Panc1 (cell line): Measurements from ENCODE around the gene DNAL4. TPM values are rescaled to one million over a fixed set of nuclear protein-coding genes. Genes with fewer than 3 reads are reported as not detected.

Experiments
- ATAC-seq: fragments of 200-7000 bp; cut with Tn5 transposase; 2 replicates; pipeline ENCODE4 v1.9.1; 2020; ENCODE audit warnings: mild to moderate bottlenecking, moderate library complexity
- BruUV-seq: library from RNA; stranded (reverse); fragments of 400-500 nt; replicated peaks from 2 replicates; lab custom pipeline; 2021; lab: Mats Ljungman, UMichigan
- CTCF ChIA-PET: fragments of 300-600 bp; sonication (Branson Sonifier 250); formaldehyde crosslinking; loops from one replicate; lab custom pipeline; 2022; ENCODE audit warnings: antibody characterized with exemption; lab: Charles Lee
- POLR2A ChIA-PET: fragments of 300-600 bp; sonication (Branson Sonifier 250); formaldehyde crosslinking; loops from one replicate; lab custom pipeline; 2022; ENCODE audit warnings: antibody characterized with exemption; lab: Charles Lee
- DNase-seq: peaks from one replicate; pipeline ENCODE4 v3.0.0-alpha.2; 2010; ENCODE audit warnings: low read depth, low spot score
- H3K27ac ChIP-seq: 2 replicates; pipeline ENCODE4 v1.5.1; 2011; ENCODE audit warnings: mild to moderate bottlenecking, low read length, inconsistent platforms
- H3K27me3 ChIP-seq: fragments of 200-500 bp; sonication (Bioruptor generic); 2 replicates; pipeline ENCODE4 v1.6.0; 2014; ENCODE audit warnings: low read length, inconsistent platforms; ENCODE audit not compliant: control insufficient read depth, insufficient read depth
- H3K36me3 ChIP-seq: fragments of 200-500 bp; sonication (Bioruptor generic); 2 replicates; pipeline ENCODE4 v1.5.1; 2014; ENCODE audit warnings: inconsistent platforms, mild to moderate bottlenecking, low read length, moderate library complexity; ENCODE audit not compliant: control insufficient read depth, insufficient read depth
- H3K4me1 ChIP-seq: 2 replicates; pipeline ENCODE4 v1.5.1; 2011; ENCODE audit warnings: inconsistent platforms, mild to moderate bottlenecking, low read length, moderate library complexity; ENCODE audit not compliant: control insufficient read depth, insufficient read depth
- H3K4me3 ChIP-seq, 2 experiments: 2 replicates each; pipeline ENCODE4 v1.5.1; 2011 to 2012; ENCODE audit warnings: low read depth in 2 of 2, low read length in 2 of 2, mild to moderate bottlenecking in 2 of 2, inconsistent platforms in 1 of 2, moderate library complexity in 1 of 2
- H3K9me3 ChIP-seq: fragments of 200-500 bp; sonication (Bioruptor generic); 2 replicates; pipeline ENCODE4 v1.5.1; 2014; ENCODE audit warnings: low read depth, mild to moderate bottlenecking, inconsistent platforms, low read length, moderate library complexity; ENCODE audit not compliant: control insufficient read depth, insufficient read depth
- CTCF ChIP-seq: fragments of 450-650 bp; IDR thresholded peaks from 2 replicates; pipeline ENCODE4 v1.5.1; 2017; ENCODE audit warnings: mild to moderate bottlenecking
- POLR2AphosphoS5 ChIP-seq: IDR thresholded peaks from 2 replicates; pipeline ENCODE4 v1.6.1; 2012; ENCODE audit warnings: mild to moderate bottlenecking, low read depth, low read length, moderate library complexity
- REST ChIP-seq, 2 experiments: IDR thresholded peaks; 2 replicates each; pipeline ENCODE4 v1.6.1; 2011 to 2012; ENCODE audit warnings: low read depth in 2 of 2, control low read depth in 1 of 2, low read length in 1 of 2, mild to moderate bottlenecking in 1 of 2, moderate library complexity in 1 of 2; ENCODE audit not compliant: insufficient read depth in 1 of 2
- SIN3A ChIP-seq: IDR thresholded peaks from 2 replicates; pipeline ENCODE4 v1.6.1; 2012; ENCODE audit warnings: low read depth, mild to moderate bottlenecking, low read length, moderate library complexity, borderline replicate concordance; ENCODE audit not compliant: insufficient read depth
- TCF7L2 ChIP-seq: IDR thresholded peaks from 2 replicates; pipeline ENCODE4 v1.6.1; 2011; ENCODE audit warnings: mild to moderate bottlenecking, low read depth, low read length, inconsistent platforms
- in situ Hi-C: cut with HindIII; loops from 2 replicates; pipeline ENCODE4 v1.10.0; 2016; ENCODE audit warnings: low sequenced_read_pairs, low pct_unique_long_range_greater_than_20kb
- intact Hi-C: fragments of 100-400 bp; cut with micrococcal nuclease; formaldehyde crosslinking; loops from one replicate; pipeline ENCODE4 v1.10.0; 2022; ENCODE audit not compliant: unreplicated experiment
- total RNA-seq: library from RNA; stranded (reverse); gene quantifications from one replicate; pipeline ENCODE4 v1.2.1, GENCODE V29; 2021; ENCODE audit not compliant: unreplicated experiment

Gene DNAL4
- total RNA-seq, 1 experiment from 2014 or later, result 10.5 TPM

- POLR2A ChIA-PET, result no interaction called here
- no TSS peak for BruUV-seq
Measured at GRCh38 chr22:38829485-38829884, 35.5 kb upstream of the DNAL4 start.

GRCh38 chr22:38828616-38829205 is 34.8 kb upstream of the DNAL4 start:
- no peaks in the 10 kb centered on the region for H3K36me3 ChIP-seq
- H3K4me1 ChIP-seq, result no peaks in the 10 kb centered on the region; the same call in 1 of the 2 replicates
- no TSS peak for BruUV-seq
- H3K9me3 ChIP-seq, result no peaks in the 10 kb centered on the region
- no peak for TF ChIP-seq TCF7L2
- no peak for TF ChIP-seq CTCF
- no peak for TF ChIP-seq POLR2AphosphoS5
- no peak for TF ChIP-seq SIN3A
- TF ChIP-seq REST (IDR thresholded peaks at IDR 0.05; ENCODE audit: insufficient read depth in 1 of 2, low read depth in 2 of 2, low read length in 1 of 2), result no peak
- ChIA-PET POLR2A (no interaction called here), CTCF (no interaction called here)
- no peaks in the 10 kb centered on the region for H3K27me3 ChIP-seq
- in situ Hi-C loops, result no loop called here
- H3K27ac ChIP-seq, result no peak overlapping the region
- ATAC-seq, result no peak
- no peak for DNase-seq
- intact Hi-C loops, result no loop called here
- no peak overlapping the region for H3K4me3 ChIP-seq

More at GRCh38 chr22:38829485-38829884, 35.5 kb upstream of the DNAL4 start:
- Histone ChIP-seq H3K4me3 (no peak overlapping the region), H3K4me1 (no peaks in the 10 kb centered on the region; the same call in 1 of the 2 replicates), H3K36me3 (no peaks in the 10 kb centered on the region), H3K9me3 (no peaks in the 10 kb centered on the region), H3K27ac (no peak overlapping the region), H3K27me3 (no peaks in the 10 kb centered on the region)
- DNase-seq (no peak), ATAC-seq (no peak; the same call in 1 of the 2 replicates)
- TF ChIP-seq SIN3A, result no peak
- TF ChIP-seq TCF7L2, result no peak
- no peak for TF ChIP-seq REST (IDR thresholded peaks at IDR 0.05; ENCODE audit: insufficient read depth in 1 of 2, low read depth in 2 of 2, low read length in 1 of 2)
- no peak for TF ChIP-seq CTCF
- in situ Hi-C loops (no loop called here), intact Hi-C loops (no loop called here)
- CTCF ChIA-PET, result no interaction called here
